HTERT RPE-1 (cell line): ENCODE measurements around the gene TLR10.
"Not testable (repeated sequence)": the region's sequence is repeated elsewhere in the genome, so short reads cannot be mapped to it uniquely, and the experiment has no call there.

Experiments
- in situ Hi-C: fragments of 300-500 bp; cut with MboI; formaldehyde crosslinking; loops from 4 replicates; pipeline ENCODE4 v1.14.3; 2020; ENCODE audit warnings: low sequenced_read_pairs

TLR10 gene

GRCh38 chr4:38768968-38769394 is 13.8 kb downstream of the TLR10 start:
- in situ Hi-C loops = no loop called here

DNA sequence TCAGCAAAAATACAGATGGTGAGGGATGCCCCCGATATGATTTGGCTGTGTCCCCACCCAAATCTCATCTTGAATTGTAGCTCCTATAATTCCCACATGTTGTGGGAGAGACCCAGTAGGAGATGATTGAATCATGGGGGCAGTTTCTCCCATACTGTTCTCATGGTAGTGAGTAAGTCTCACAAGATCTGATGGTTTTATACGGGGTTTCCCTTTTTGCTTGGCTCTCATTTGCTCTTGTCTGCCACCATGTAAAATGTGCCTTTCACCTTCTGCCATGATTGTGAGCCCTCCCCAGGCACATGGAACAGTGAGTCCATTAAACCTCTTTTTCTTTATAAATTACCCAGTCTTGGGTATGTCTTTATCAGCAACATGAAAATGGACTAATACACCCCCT is 15.8 kb downstream of the TLR10 start:
- in situ Hi-C loops = not testable (repeated sequence)

- in situ Hi-C loops = no loop called here
Observed at GRCh38 chr4:38765382-38765781, 17.4 kb downstream of the TLR10 start.

GRCh38 chr4:38764277-38764676 is 18.5 kb downstream of the TLR10 start:
- in situ Hi-C loops = no loop called here

GRCh38 chr4:38762560-38762959 is 20.2 kb downstream of the TLR10 start:
- in situ Hi-C loops = no loop called here

DNA sequence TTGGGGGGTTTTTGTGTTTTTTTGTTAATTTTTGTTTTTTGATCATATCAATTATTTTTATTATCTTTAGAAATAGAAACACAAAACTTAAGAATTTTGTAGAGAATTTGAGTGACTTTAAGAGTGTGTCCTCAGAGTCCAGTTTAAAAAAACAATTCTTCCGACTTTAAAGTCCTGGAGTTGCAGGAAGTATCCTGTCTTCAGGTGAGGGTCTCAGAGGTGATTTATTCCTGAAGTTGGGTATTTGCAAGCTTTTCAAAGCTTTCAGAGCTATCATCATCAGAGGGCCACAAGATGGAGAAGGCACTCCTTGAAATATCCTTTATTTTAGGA is 23.0 kb downstream of the TLR10 start:
- in situ Hi-C loops = no loop called here

DNA sequence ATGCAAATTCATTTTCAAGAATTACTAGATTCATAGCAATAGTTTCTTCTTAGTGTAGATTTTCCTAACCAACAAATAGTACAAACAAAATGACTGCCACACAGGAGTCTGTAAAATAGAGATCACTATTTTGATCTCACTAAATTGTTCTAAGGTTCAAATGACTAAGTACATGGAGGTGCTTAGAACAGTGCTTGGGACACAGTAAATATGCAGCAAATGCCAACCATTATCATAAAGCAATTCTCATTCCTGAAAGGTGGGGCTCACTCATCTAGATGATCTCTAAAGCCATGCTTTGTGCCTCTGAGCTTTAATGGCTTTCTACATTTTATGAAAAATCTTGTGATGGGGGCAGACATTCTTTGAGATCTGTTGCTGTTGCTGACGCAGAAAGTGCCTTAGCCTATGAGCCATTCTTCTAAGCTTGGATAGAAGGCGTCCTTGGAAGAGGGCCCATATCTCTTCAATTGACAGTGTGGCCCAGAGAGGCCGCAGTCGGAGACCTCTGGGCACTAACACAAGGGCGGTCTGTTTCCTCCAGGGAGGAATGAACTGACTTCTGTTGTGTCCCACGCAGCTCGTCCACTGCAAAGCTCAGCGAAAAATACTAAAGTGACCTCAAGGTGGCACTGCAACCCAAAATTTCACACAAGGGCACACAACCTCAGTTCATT is 23.5 kb downstream of the TLR10 start:
- in situ Hi-C loops = no loop called here

GRCh38 chr4:38757945-38758600 is 24.7 kb downstream of the TLR10 start:
- in situ Hi-C loops = no loop called here

DNA sequence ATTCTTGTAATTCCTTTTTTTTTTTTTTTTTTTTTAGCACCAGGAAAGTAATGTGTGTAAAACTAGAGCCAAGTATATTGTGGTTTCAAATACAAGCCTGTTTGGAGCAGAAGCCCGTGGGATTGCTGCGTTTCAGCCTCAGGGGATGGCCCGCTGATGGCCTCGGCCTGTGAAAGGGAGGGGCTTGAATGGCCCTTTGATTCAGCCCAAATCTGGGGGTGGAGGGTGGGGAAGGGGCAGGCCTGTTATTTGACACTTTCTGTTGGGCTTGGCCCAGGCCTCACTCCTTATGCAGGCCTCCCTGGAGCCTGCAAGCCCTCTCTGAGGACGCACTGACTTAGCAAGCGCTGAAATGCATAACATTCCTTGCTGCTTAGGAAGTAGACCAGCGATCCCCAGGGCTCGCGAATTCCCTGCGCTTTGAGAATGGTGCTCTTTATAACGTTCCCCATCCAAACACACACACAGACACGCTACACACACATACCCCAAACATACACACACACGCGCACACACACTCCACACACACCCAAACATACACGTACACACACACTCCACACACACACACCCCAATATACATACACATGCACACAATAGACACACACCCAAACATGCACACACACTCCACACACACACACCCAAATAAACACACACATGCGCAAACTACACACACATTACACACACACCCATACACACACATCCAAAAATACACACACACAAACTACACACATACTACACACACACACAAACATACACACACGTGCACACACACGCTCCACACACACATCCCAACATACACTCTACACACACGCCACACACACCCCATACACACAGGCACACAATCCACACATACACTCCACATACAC is 29.6 kb downstream of the TLR10 start:
- in situ Hi-C loops = no loop called here

DNA sequence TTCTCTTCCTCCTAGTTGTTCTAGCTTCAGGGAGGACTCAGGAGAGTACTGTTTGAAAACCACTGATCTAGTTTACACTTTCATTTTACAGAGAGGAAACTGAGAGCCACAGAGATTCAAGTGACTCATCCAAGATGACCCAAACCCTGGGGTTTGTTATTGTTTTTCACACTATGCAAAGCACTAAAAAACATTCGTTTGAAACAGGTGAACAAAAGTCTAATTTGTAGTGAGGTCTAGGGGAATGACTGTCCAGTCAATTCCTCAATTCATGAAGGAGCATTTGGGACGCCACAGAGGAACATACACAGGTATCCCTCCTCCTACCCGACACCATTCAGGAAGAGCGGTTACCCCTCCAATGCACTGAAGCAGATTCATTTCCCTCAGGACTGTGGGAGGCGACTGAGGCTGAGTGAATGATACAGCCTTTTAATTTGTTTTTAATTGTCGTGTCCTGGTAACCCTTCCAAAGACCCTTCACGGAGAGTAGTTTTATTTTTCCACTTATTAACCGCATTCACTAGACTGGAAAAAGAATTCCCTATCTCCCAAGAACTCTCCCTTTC is 30.3 kb downstream of the TLR10 start:
- in situ Hi-C loops = no loop called here

GRCh38 chr4:38751341-38752010 is 31.3 kb downstream of the TLR10 start:
- in situ Hi-C loops = no loop called here

GRCh38 chr4:38749336-38749735 is 33.5 kb downstream of the TLR10 start:
- in situ Hi-C loops = no loop called here

DNA sequence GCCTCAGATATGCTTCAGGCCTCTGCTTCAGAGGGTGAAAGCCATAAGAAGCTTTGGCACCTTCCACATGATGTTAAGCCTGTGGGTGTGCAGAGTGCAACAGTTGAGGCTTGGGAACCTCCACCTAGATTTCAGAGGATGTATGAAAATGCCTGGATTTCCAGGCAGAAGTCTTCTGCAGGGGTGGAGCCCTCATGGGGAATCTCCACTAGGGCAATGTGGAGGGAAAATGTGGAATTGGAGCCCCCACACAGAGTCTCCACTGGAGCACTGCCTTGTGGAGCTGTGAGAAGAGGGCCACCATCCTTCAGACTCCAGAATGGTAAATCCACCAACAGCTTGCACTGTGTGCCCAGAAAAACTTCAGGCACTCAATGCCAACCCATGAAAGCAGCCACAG is 35.2 kb downstream of the TLR10 start:
- in situ Hi-C loops = no loop called here

GRCh38 chr4:38745881-38746280 is 36.9 kb downstream of the TLR10 start:
- in situ Hi-C loops = no loop called here

DNA sequence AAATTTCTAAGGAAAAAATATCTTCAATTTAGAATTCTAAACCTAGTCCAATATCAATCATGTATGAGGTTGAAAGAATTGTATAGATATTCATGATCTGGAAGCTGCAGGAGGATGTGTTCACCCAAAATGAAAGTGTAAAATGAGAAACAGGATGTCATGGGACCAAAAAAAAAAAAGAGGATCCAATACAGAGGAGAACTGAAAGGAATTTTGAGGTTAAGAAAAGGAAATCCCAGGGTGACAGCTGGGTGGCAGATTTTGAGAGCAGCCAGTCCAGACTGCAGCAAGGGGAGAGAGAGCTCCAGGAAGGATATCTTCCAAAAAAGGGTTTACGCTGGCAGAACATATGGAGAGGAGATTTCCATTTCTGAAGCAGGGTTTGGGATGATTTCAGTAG is 38.9 kb downstream of the TLR10 start:
- in situ Hi-C loops = no loop called here

DNA sequence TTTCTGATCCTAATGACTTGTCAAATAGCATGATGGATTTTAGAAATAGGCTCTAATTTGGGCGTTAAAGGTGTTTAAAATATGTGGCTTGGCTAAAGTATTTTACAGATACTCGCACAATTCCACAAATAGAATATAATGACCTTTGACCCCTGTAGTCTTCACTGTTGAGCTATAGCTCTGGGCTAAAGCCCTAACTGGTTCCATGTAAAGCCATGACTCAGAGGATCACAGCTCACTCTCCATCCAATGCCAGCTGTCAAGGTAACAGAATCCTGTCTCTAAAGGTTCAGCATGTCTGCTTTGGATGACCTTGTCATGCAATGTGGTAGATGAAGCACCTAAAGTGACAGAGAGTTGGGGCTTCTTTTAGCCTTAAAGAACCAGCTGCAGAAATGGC is 42.5 kb downstream of the TLR10 start:
- in situ Hi-C loops = no loop called here

- in situ Hi-C loops = no loop called here
Observed at GRCh38 chr4:38738940-38739803, 43.6 kb downstream of the TLR10 start.

- in situ Hi-C loops = no loop called here
Observed at GRCh38 chr4:38735870-38736269, 46.9 kb downstream of the TLR10 start.

- in situ Hi-C loops = no loop called here
Observed at GRCh38 chr4:38734911-38735310, 47.9 kb downstream of the TLR10 start.

DNA sequence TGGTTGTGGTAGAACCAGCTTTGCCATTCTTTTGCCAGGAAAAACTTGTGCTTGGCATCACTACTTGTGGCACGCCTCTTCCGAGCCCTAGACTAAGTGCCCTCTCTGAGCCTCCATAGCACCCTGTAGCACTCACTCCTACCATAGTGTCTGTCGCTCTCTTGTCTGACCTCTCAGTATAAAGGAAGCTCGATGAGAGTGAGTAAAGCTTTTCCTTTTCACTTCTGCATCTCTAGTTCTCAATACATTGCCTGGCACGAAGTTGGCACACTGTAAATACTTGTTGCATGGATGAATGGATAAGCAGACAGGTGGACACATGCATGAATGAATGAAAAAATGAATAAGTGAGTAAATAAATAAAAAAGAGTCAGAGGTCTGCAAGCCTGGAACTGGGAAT is 48.3 kb downstream of the TLR10 start:
- in situ Hi-C loops = no loop called here
